Gastroesophageal sphincter (tissue), 4 donors: ENCODE data around the gene SSBP2. TPM values are rescaled to one million over a fixed set of nuclear protein-coding genes. Genes with fewer than 3 reads are reported as not detected.
"Not testable (repeated sequence)": the region's sequence is repeated elsewhere in the genome, so short reads cannot be mapped to it uniquely, and the experiment has no call there.

ENCODE experiments used
- ATAC-seq: fragments of 150-250 bp; one replicate; pipeline ENCODE4 v1.9.1; 2016; ENCODE audit warnings: mild to moderate bottlenecking, moderate library complexity
- H3K27ac ChIP-seq, 4 donors: fragments of 200-600 bp; sonication (generic) in 3 of 4; 1 replicate in 3 of 4; 2 replicates in 1 of 4; pipeline ENCODE4 v1.5.1; 2016 to 2019
- H3K27me3 ChIP-seq: fragments of 200-600 bp; sonication (generic); one replicate; pipeline ENCODE4 v1.5.1; 2019
- H3K36me3 ChIP-seq, 2 donors: fragments of 200-600 bp; sonication (generic); one replicate each; pipeline ENCODE4 v1.5.1; 2019; ENCODE audit warnings: control low read depth in 1 of 2
- H3K4me1 ChIP-seq, 3 donors: fragments of 200-600 bp; sonication (generic); 1 replicate in 2 of 3; 2 replicates in 1 of 3; pipeline ENCODE4 v1.5.1; 2016 to 2019; ENCODE audit warnings: control low read depth in 2 of 3
- H3K4me3 ChIP-seq, 2 donors: fragments of 200-600 bp; sonication (generic); one replicate each; pipeline ENCODE4 v1.5.1; 2019; ENCODE audit warnings: mild to moderate bottlenecking in 1 of 2, moderate library complexity in 1 of 2
- H3K9me3 ChIP-seq, 3 donors: fragments of 200-600 bp; sonication (generic); one replicate each; pipeline ENCODE4 v1.5.1; 2017 to 2019; ENCODE audit warnings: control low read depth in 2 of 3
- CTCF ChIP-seq, 4 experiments: fragments of 200-600 bp in 2 of 4; fragments of 450-650 bp in 2 of 4; sonication (generic) in 1 of 4; IDR thresholded peaks; one replicate each; pipeline ENCODE4 v1.5.1; 2017 to 2019; ENCODE audit warnings: antibody characterized with exemption in 4 of 4, mild to moderate bottlenecking in 2 of 4, moderate library complexity in 2 of 4
- EP300 ChIP-seq: sonication (generic); formaldehyde crosslinking; IDR thresholded peaks from one replicate; pipeline ENCODE4 v1.6.1; 2017; ENCODE audit warnings: antibody characterized with exemption, mild to moderate bottlenecking
- POLR2A ChIP-seq, 2 donors: fragments of 450-650 bp; IDR thresholded peaks; one replicate each; pipeline ENCODE4 v1.6.1; 2017; ENCODE audit warnings: antibody characterized with exemption in 2 of 2, mild to moderate bottlenecking in 2 of 2, moderate library complexity in 1 of 2
- POLR2AphosphoS5 ChIP-seq: sonication (generic); formaldehyde crosslinking; IDR thresholded peaks from one replicate; pipeline ENCODE4 v1.6.1; 2017; ENCODE audit warnings: antibody characterized with exemption
- WGBS, 2 donors: methylation state at CpG; one replicate each; pipeline ENCODE4 v1.1.5; 2018; ENCODE audit warnings: low coverage in 1 of 2; 5-methylcytosine and 5-hydroxymethylcytosine counted together
- total RNA-seq, 4 donors: library from RNA; depleted of rRNA; stranded (reverse); fragments of >200 nt; gene quantifications; one replicate each; pipeline ENCODE4 v1.1.0, GENCODE V29; 2016

Gene SSBP2
- total RNA-seq, 4 donors from 2014 or later: 61.3 to 138 (median 79.5) TPM

- Histone ChIP-seq H3K4me1 (no peaks in the 10 kb centered on the region), H3K27ac (no peak overlapping the region), H3K9me3 (no peaks in the 10 kb centered on the region), H3K27me3 (no peaks in the 10 kb centered on the region), H3K4me3 (no peak overlapping the region), H3K36me3 (no peaks in the 10 kb centered on the region)
- ATAC-seq: no peak
- WGBS, 2 donors: 89 to 100% methylated on average over 3 of the region's 3 CpGs
- TF ChIP-seq EP300: no peak
- no peak for TF ChIP-seq CTCF (IDR thresholded peaks at IDR 0.05)
- TF ChIP-seq POLR2AphosphoS5: no peak
- no peak for TF ChIP-seq POLR2A (IDR thresholded peaks at IDR 0.05)
These were observed 255.6 kb downstream of the SSBP2 start for GRCh38 chr5:81495286-81495685.

DNA sequence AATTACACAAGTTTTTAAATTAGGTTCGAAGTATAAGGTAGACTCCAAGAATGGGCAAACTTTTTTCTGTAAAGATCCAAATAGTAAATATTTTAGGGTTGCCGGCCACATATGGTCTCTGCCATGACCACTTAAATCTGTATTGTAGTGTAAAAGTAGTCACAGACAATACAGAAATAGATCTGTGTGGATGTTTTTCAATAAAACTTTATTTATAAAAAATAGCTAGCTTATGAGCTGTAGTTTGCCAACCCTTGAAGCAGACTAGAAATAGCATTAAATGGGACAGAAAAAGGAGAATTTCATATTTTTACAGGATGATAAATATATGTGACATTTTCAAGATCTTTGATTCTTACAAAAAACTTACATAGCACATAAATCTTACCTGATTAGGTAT, 262.0 kb downstream of the SSBP2 start:
- no peak for TF ChIP-seq CTCF (IDR thresholded peaks at IDR 0.05)
- no peak for TF ChIP-seq EP300
- TF ChIP-seq POLR2A (IDR thresholded peaks at IDR 0.05): no peak
- TF ChIP-seq POLR2AphosphoS5: no peak
- Histone ChIP-seq H3K27ac (no peak overlapping the region), H3K4me3 (no peak overlapping the region), H3K4me1 (no peaks in the 10 kb centered on the region), H3K9me3 (no peaks in the 10 kb centered on the region), H3K36me3 (peaks cover 0 to 5% of the 10 kb centered on the region in 2 donors), H3K27me3 (no peaks in the 10 kb centered on the region)
- WGBS, 2 donors: 94 to 100% methylated on average over 1 to 2 of the region's 2 CpGs
- no peak for ATAC-seq

GRCh38 chr5:81486711-81487110, 264.2 kb downstream of the SSBP2 start:
- TF ChIP-seq EP300 (no peak), POLR2AphosphoS5 (no peak), CTCF (IDR thresholded peaks at IDR 0.05) (no peak), POLR2A (IDR thresholded peaks at IDR 0.05) (no peak)
- Histone ChIP-seq H3K27me3 (no peaks in the 10 kb centered on the region), H3K4me3 (no peak overlapping the region), H3K9me3 (no peaks in the 10 kb centered on the region), H3K27ac (no peak overlapping the region), H3K36me3 (peaks cover 0 to 11% of the 10 kb centered on the region in 2 donors), H3K4me1 (no peaks in the 10 kb centered on the region)
- ATAC-seq: no peak
- WGBS, 2 donors: 84 to 93% methylated on average over 3 of the region's 3 CpGs

DNA sequence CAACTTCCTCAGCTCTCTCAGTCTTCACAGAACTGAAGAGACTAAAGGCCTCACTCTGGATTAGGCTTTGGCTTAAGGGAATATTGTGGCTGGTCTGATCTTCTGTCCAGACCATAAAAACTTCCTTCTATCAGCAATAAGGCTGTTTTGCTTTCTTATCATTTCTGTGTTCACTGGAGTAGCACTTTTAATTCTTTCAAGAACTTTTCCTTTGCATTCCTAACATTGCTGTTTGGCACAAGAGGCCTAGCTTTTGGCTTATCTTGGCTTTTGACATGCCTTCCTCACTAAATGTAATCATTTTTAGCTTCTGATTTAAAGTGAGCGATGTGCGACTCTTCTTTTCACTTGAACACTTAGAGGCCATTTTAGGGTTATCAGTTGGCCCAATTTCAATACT, 268.3 kb downstream of the SSBP2 start:
- no peaks in the 10 kb centered on the region for H3K4me1 ChIP-seq
- no peaks in the 10 kb centered on the region for H3K27me3 ChIP-seq
- TF ChIP-seq EP300: no peak
- TF ChIP-seq POLR2A (IDR thresholded peaks at IDR 0.05): no peak
- no peak for TF ChIP-seq POLR2AphosphoS5
- no peak for TF ChIP-seq CTCF (IDR thresholded peaks at IDR 0.05)
- peaks cover 0 to 9% of the 10 kb centered on the region in 2 donors for H3K36me3 ChIP-seq
- no peak overlapping the region for H3K4me3 ChIP-seq
- ATAC-seq: no peak
- 70% methylated on average over 2 of the region's 2 CpGs; no CpG with 5 or more reads in 1 of the 2 donors for WGBS, 2 donors
- no peak overlapping the region for H3K27ac ChIP-seq
- no peaks in the 10 kb centered on the region for H3K9me3 ChIP-seq

- peaks cover 4 to 31% of the 10 kb centered on the region in 2 donors for H3K36me3 ChIP-seq
- not testable (repeated sequence) for H3K9me3 ChIP-seq, H3K27ac ChIP-seq, ATAC-seq, H3K27me3 ChIP-seq, H3K4me3 ChIP-seq, H3K4me1 ChIP-seq
- WGBS, 2 donors: 94% methylated on average over 3 of the region's 3 CpGs; no CpG with 5 or more reads in 1 of the 2 donors
These were observed 277.5 kb downstream of the SSBP2 start for GRCh38 chr5:81473395-81473794.
